HFFc6 (cell line): ENCODE results near the gene IFRD1. TPM values are rescaled to one million over a fixed set of nuclear protein-coding genes. Genes with fewer than 3 reads are reported as not detected.

Experiments used
- DNase-seq: peaks from one replicate; pipeline ENCODE4 v3.0.0-alpha.2; 2018
- H3K27ac Mint-ChIP-seq: 2 replicates; pipeline ENCODE4 v1.8.0; 2020; ENCODE audit warnings: mild to moderate bottlenecking, mixed read lengths
- H3K27me3 Mint-ChIP-seq: 2 replicates; pipeline ENCODE4 v1.8.0; 2021; ENCODE audit warnings: mild to moderate bottlenecking, moderate library complexity, mixed read lengths; ENCODE audit not compliant: insufficient read depth
- H3K36me3 Mint-ChIP-seq: 2 replicates; pipeline ENCODE4 v1.8.0; 2021; ENCODE audit warnings: low read depth, mixed read lengths
- H3K4me1 Mint-ChIP-seq: 2 replicates; pipeline ENCODE4 v1.8.0; 2020; ENCODE audit warnings: low read depth, mixed read lengths
- H3K4me3 Mint-ChIP-seq: 2 replicates; pipeline ENCODE4 v1.8.0; 2020; ENCODE audit warnings: mild to moderate bottlenecking, moderate library complexity, mixed read lengths
- H3K9me3 Mint-ChIP-seq: 2 replicates; pipeline ENCODE4 v1.8.0; 2020; ENCODE audit warnings: mild to moderate bottlenecking, mixed read lengths
- total RNA-seq, 6 experiments: library from RNA; stranded (reverse); fragmentation: NEBNext Ultra II Directional; extraction: Animal tissue kit (Norgen Biotek cat#: 25700); gene quantifications; 2 replicates in 1 of 6; 3 replicates in 5 of 6; pipeline ENCODE4 v1.2.3, GENCODE V29; 2021
- TF ChIP-seq, protein P1 (sequence below): fragments of 200-600 bp; sonication (generic); IDR thresholded peaks from 2 replicates; pipeline ENCODE4 v1.5.0; 2021; ENCODE audit warnings: antibody characterized with exemption, mild to moderate bottlenecking

Gene IFRD1
- total RNA-seq, 6 experiments from 2014 or later, result 25.4 to 30.0 (median 27.5) TPM

GRCh38 chr7:112462236-112462635 is 12.0 kb downstream of the IFRD1 start:
- H3K27ac Mint-ChIP-seq, result peak overlapping the region; percentile 55
- H3K4me1 Mint-ChIP-seq, result peaks cover 20% of the 10 kb centered on the region
- no peak overlapping the region for H3K4me3 Mint-ChIP-seq
- DNase-seq, result peak; percentile 68
- no peaks in the 10 kb centered on the region for H3K9me3 Mint-ChIP-seq
- H3K36me3 Mint-ChIP-seq, result peaks cover 49% of the 10 kb centered on the region
- H3K27me3 Mint-ChIP-seq, result no peaks in the 10 kb centered on the region
- TF ChIP-seq, protein P1, sequence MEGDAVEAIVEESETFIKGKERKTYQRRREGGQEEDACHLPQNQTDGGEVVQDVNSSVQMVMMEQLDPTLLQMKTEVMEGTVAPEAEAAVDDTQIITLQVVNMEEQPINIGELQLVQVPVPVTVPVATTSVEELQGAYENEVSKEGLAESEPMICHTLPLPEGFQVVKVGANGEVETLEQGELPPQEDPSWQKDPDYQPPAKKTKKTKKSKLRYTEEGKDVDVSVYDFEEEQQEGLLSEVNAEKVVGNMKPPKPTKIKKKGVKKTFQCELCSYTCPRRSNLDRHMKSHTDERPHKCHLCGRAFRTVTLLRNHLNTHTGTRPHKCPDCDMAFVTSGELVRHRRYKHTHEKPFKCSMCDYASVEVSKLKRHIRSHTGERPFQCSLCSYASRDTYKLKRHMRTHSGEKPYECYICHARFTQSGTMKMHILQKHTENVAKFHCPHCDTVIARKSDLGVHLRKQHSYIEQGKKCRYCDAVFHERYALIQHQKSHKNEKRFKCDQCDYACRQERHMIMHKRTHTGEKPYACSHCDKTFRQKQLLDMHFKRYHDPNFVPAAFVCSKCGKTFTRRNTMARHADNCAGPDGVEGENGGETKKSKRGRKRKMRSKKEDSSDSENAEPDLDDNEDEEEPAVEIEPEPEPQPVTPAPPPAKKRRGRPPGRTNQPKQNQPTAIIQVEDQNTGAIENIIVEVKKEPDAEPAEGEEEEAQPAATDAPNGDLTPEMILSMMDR, result no peak

DNA sequence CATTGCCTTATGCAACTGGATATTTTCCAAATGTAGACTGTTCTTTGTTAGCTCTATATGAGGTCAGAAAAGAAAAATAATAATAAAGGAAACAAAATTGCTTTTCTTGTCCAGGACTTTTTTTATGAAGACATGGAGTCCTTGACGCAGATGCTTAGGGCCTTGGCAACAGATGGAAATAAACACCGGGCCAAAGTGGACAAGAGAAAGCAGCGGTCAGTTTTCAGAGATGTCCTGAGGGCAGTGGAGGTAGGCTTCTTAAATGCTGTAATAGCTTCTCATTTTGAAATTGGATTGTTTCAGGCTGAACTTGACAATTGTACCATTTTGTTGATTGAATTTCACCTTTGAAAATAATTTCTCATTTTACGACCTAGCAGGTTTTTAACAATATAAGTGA is 17.6 kb downstream of the IFRD1 start:
- TF ChIP-seq, protein P1, result no peak
- DNase-seq, result no peak
- Mint-ChIP-seq H3K27ac (peak overlapping the region; percentile 29), H3K27me3 (no peaks in the 10 kb centered on the region), H3K9me3 (no peaks in the 10 kb centered on the region), H3K4me3 (no peak overlapping the region), H3K36me3 (peaks cover 43% of the 10 kb centered on the region), H3K4me1 (peaks cover 4% of the 10 kb centered on the region)

GRCh38 chr7:112470194-112470593 is 19.9 kb downstream of the IFRD1 start:
- TF ChIP-seq, protein P1, result no peak
- DNase-seq, result no peak
- H3K4me1 Mint-ChIP-seq, result no peaks in the 10 kb centered on the region
- H3K27ac Mint-ChIP-seq, result no peak overlapping the region
- no peaks in the 10 kb centered on the region for H3K9me3 Mint-ChIP-seq
- peaks cover 43% of the 10 kb centered on the region for H3K36me3 Mint-ChIP-seq
- H3K4me3 Mint-ChIP-seq, result no peak overlapping the region
- H3K27me3 Mint-ChIP-seq, result no peaks in the 10 kb centered on the region; the same call in 1 of the 2 replicates

- H3K4me3 Mint-ChIP-seq, result no peak overlapping the region
- no peaks in the 10 kb centered on the region; the same call in 1 of the 2 replicates for H3K27me3 Mint-ChIP-seq
- TF ChIP-seq, protein P1, result no peak
- H3K27ac Mint-ChIP-seq, result no peak overlapping the region
- H3K36me3 Mint-ChIP-seq, result peaks cover 30% of the 10 kb centered on the region
- peaks cover 13% of the 10 kb centered on the region for H3K4me1 Mint-ChIP-seq
- no peaks in the 10 kb centered on the region for H3K9me3 Mint-ChIP-seq
- DNase-seq, result no peak
These were observed 26.3 kb downstream of the IFRD1 start for GRCh38 chr7:112476390-112477052.

DNA sequence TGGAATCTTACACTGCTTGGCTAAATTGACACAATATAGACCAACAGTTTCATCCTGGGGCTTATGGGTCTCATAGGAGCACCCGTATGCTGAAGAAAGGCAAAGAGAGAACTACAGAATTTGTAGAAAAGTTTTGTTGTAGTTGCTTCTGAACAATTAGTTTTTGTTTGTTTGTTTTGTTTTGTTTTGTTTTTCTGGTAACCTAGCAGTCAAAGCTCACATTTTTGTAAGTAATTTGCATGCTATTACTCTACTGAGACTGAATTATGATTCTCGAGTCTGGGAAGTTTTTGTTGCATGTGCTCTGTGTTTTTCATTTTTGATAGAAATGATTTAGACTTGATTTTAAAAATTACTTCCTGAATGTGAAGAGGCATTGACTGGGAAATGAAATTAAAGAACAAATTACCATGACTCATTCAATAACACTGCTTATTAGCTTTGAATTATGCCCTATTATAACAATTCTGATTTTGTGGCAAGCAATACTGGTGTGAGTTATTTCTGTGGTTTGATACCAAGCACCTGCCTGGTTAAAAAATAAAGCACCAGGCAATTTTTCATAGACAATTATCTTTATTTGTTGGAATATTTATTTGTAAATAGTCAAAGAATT is 31.0 kb downstream of the IFRD1 start:
- no peaks in the 10 kb centered on the region; the same call in 1 of the 2 replicates for H3K27me3 Mint-ChIP-seq
- H3K4me1 Mint-ChIP-seq, result peaks cover 54% of the 10 kb centered on the region

More for the DNA sequence above, 31.0 kb downstream of the IFRD1 start:
- Mint-ChIP-seq H3K36me3 (peaks cover 6% of the 10 kb centered on the region; the same call in 1 of the 2 replicates), H3K9me3 (no peaks in the 10 kb centered on the region), H3K27ac (peak overlapping the region; percentile 90), H3K4me3 (peak overlapping the region; percentile 65; the same call in 1 of the 2 replicates)
- TF ChIP-seq, protein P1, result no peak
- DNase-seq, result no peak
